HepG2 (cell line): ENCODE results near the gene TUBB8B.
"Not testable (repeated sequence)": the region's sequence is repeated elsewhere in the genome, so short reads cannot be mapped to it uniquely, and the experiment has no call there.

Source experiments
- ATF3 ChIP-seq: sonication (generic); formaldehyde crosslinking; IDR thresholded peaks from 2 replicates; pipeline ENCODE4 v1.4.0; 2020; ENCODE audit warnings: missing genetic modification reagents
- ELF1 ChIP-seq: sonication (generic); formaldehyde crosslinking; IDR thresholded peaks from 2 replicates; pipeline ENCODE4 v1.4.0; 2020; ENCODE audit warnings: missing genetic modification reagents
- POLR2A ChIP-seq, 2 experiments: IDR thresholded peaks; 2 replicates each; pipeline ENCODE4 v1.6.1; 2011; ENCODE audit warnings: low read depth in 2 of 2, low read length in 2 of 2, mild to moderate bottlenecking in 1 of 2, moderate library complexity in 1 of 2; ENCODE audit not compliant: insufficient read depth in 1 of 2
- POLR2AphosphoS5 ChIP-seq: IDR thresholded peaks from 2 replicates; pipeline ENCODE4 v1.6.1; 2012; ENCODE audit warnings: low read depth, low read length
- RAD21 ChIP-seq: fragments of 450-650 bp; formaldehyde crosslinking; IDR thresholded peaks from 2 replicates; pipeline ENCODE4 v1.5.0; 2020; ENCODE audit warnings: mild to moderate bottlenecking
- SATB2 ChIP-seq: sonication (generic); formaldehyde crosslinking; IDR thresholded peaks from 2 replicates; pipeline ENCODE4 v1.5.0; 2020; ENCODE audit warnings: missing genetic modification reagents
- SETDB1 ChIP-seq: sonication (generic); formaldehyde crosslinking; IDR thresholded peaks from 2 replicates; pipeline ENCODE4 v1.5.1; 2020; ENCODE audit warnings: missing genetic modification reagents, mild to moderate bottlenecking, borderline replicate concordance
- TEF ChIP-seq: sonication (generic); formaldehyde crosslinking; IDR thresholded peaks from 2 replicates; pipeline ENCODE4 v1.5.0; 2020; ENCODE audit warnings: missing genetic modification reagents
- ZNF296 ChIP-seq: sonication (generic); formaldehyde crosslinking; conservative IDR thresholded peaks from 2 replicates; pipeline ENCODE4 v1.5.0; 2020; ENCODE audit warnings: mild to moderate bottlenecking, missing genetic modification reagents
- ZNF530 ChIP-seq: sonication (generic); formaldehyde crosslinking; IDR thresholded peaks from 2 replicates; pipeline ENCODE4 v1.5.0; 2020; ENCODE audit warnings: low read depth, mild to moderate bottlenecking, missing genetic modification reagents
- ZNF569 ChIP-seq: sonication (generic); formaldehyde crosslinking; IDR thresholded peaks from 2 replicates; pipeline ENCODE4 v1.5.0; 2020; ENCODE audit warnings: mild to moderate bottlenecking, missing genetic modification reagents, moderate library complexity, borderline replicate concordance
- ZNF598 ChIP-seq: sonication (generic); formaldehyde crosslinking; IDR thresholded peaks from 2 replicates; pipeline ENCODE4 v1.5.1; 2020; ENCODE audit warnings: mild to moderate bottlenecking, missing genetic modification reagents, borderline replicate concordance
- TF ChIP-seq, protein P1 (sequence below): sonication (generic); formaldehyde crosslinking; IDR thresholded peaks from 2 replicates; pipeline ENCODE4 v1.5.0; 2020; ENCODE audit warnings: mild to moderate bottlenecking, missing genetic modification reagents, moderate library complexity
- TF ChIP-seq, protein P2 (sequence below): IDR thresholded peaks from 2 replicates; pipeline ENCODE4 v1.6.1; 2012; ENCODE audit warnings: inconsistent platforms

- not testable (repeated sequence) for TF ChIP-seq ELF1 (CRISPR knock-in tag); SATB2 (CRISPR knock-in tag); POLR2A (IDR thresholded peaks at IDR 0.05; ENCODE audit: insufficient read depth in 1 of 2, low read depth in 2 of 2, low read length in 2 of 2); ZNF598 (CRISPR knock-in tag); ZNF530 (CRISPR knock-in tag); SETDB1 (CRISPR knock-in tag); RAD21 (CRISPR knock-in tag); TEF (CRISPR knock-in tag); POLR2AphosphoS5; ZNF569 (CRISPR knock-in tag); ATF3 (CRISPR knock-in tag); ZNF296 (CRISPR knock-in tag)
- TF ChIP-seq, protein P1, sequence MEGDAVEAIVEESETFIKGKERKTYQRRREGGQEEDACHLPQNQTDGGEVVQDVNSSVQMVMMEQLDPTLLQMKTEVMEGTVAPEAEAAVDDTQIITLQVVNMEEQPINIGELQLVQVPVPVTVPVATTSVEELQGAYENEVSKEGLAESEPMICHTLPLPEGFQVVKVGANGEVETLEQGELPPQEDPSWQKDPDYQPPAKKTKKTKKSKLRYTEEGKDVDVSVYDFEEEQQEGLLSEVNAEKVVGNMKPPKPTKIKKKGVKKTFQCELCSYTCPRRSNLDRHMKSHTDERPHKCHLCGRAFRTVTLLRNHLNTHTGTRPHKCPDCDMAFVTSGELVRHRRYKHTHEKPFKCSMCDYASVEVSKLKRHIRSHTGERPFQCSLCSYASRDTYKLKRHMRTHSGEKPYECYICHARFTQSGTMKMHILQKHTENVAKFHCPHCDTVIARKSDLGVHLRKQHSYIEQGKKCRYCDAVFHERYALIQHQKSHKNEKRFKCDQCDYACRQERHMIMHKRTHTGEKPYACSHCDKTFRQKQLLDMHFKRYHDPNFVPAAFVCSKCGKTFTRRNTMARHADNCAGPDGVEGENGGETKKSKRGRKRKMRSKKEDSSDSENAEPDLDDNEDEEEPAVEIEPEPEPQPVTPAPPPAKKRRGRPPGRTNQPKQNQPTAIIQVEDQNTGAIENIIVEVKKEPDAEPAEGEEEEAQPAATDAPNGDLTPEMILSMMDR (CRISPR knock-in tag), result not testable (repeated sequence)
- TF ChIP-seq, protein P2, sequence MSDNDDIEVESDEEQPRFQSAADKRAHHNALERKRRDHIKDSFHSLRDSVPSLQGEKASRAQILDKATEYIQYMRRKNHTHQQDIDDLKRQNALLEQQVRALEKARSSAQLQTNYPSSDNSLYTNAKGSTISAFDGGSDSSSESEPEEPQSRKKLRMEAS, result not testable (repeated sequence)
Measured at GRCh38 chr18:80202-80601, 30.8 kb upstream of the TUBB8B start.
